Vagina (tissue), 2 donors: ENCODE results near the gene DARS2.

ENCODE experiments used
- POLR2A ChIP-seq, 2 donors: fragments of 450-650 bp; IDR thresholded peaks; one replicate each; pipeline ENCODE4 v1.6.1; 2017; ENCODE audit warnings: antibody characterized with exemption in 2 of 2, mild to moderate bottlenecking in 2 of 2, moderate library complexity in 2 of 2
- POLR2AphosphoS5 ChIP-seq, 2 donors: sonication (generic); formaldehyde crosslinking; IDR thresholded peaks; one replicate each; pipeline ENCODE4 v1.9.0; 2017; ENCODE audit warnings: antibody characterized with exemption in 2 of 2, mild to moderate bottlenecking in 2 of 2, low read depth in 1 of 2; ENCODE audit not compliant: insufficient read depth in 1 of 2
- TF ChIP-seq, protein P1 (sequence below), 3 experiments: fragments of 450-650 bp in 2 of 3; fragments of 200-600 bp in 1 of 3; sonication (generic) in 1 of 3; IDR thresholded peaks; one replicate each; pipeline ENCODE4 v1.5.1; 2017 to 2019; ENCODE audit warnings: antibody characterized with exemption in 3 of 3, mild to moderate bottlenecking in 2 of 3, moderate library complexity in 2 of 3

DNA sequence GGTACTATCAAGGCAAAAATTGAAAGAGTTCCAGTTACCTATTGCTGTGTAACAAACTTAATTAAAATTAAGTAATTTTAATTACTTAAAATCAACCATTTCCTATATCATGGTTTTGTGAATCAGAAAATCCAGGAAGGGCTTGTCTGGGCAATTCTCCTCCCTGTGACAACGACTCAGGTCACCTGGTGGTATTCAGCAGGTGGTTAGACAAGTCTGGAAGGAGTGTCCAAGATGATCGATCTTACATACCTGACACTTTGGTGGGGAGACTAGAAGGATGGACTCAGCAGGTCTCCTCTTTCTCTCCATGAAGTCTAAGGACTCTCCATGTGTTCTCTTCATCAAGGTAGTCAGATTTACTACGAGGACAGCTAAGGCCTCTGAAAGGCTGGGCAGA is 69.7 kb downstream of the DARS2 start:
- TF ChIP-seq, protein P1, sequence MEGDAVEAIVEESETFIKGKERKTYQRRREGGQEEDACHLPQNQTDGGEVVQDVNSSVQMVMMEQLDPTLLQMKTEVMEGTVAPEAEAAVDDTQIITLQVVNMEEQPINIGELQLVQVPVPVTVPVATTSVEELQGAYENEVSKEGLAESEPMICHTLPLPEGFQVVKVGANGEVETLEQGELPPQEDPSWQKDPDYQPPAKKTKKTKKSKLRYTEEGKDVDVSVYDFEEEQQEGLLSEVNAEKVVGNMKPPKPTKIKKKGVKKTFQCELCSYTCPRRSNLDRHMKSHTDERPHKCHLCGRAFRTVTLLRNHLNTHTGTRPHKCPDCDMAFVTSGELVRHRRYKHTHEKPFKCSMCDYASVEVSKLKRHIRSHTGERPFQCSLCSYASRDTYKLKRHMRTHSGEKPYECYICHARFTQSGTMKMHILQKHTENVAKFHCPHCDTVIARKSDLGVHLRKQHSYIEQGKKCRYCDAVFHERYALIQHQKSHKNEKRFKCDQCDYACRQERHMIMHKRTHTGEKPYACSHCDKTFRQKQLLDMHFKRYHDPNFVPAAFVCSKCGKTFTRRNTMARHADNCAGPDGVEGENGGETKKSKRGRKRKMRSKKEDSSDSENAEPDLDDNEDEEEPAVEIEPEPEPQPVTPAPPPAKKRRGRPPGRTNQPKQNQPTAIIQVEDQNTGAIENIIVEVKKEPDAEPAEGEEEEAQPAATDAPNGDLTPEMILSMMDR (IDR thresholded peaks at IDR 0.05): no peak
- TF ChIP-seq POLR2AphosphoS5 (IDR thresholded peaks at IDR 0.05; ENCODE audit: insufficient read depth in 1 of 2, low read depth in 1 of 2) (no peak), POLR2A (IDR thresholded peaks at IDR 0.05) (no peak)
